Measurements from ENCODE around the gene NBEAL2.

The NBEAL2 gene

DNA sequence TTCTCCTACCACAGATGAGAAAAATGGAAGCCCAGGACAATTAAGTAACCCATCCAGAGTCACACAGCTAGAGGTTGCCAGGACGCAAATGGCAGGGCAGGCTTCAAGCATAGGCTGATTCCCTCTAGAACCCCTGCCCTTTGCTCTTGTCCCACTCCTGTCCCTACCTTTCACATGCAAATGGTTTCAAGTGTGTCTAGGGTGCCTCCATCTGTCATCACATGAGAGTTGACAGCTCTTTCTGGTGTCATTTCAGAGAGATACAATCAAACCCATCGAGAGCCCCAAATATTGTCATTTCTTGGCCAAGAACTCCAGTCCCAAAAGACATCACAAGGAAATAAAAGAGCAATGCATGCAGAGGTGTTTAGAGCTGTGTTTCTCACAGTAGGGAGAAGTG is 26.7 kb upstream of the NBEAL2 start:
- TF ChIP-seq, protein P1, sequence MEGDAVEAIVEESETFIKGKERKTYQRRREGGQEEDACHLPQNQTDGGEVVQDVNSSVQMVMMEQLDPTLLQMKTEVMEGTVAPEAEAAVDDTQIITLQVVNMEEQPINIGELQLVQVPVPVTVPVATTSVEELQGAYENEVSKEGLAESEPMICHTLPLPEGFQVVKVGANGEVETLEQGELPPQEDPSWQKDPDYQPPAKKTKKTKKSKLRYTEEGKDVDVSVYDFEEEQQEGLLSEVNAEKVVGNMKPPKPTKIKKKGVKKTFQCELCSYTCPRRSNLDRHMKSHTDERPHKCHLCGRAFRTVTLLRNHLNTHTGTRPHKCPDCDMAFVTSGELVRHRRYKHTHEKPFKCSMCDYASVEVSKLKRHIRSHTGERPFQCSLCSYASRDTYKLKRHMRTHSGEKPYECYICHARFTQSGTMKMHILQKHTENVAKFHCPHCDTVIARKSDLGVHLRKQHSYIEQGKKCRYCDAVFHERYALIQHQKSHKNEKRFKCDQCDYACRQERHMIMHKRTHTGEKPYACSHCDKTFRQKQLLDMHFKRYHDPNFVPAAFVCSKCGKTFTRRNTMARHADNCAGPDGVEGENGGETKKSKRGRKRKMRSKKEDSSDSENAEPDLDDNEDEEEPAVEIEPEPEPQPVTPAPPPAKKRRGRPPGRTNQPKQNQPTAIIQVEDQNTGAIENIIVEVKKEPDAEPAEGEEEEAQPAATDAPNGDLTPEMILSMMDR (IDR thresholded peaks at IDR 0.05; ENCODE audit: low read depth, low read length), result no peak
- H3K4me3 ChIP-seq (ENCODE audit: low read depth, low read length), result no peak overlapping the region

DNA sequence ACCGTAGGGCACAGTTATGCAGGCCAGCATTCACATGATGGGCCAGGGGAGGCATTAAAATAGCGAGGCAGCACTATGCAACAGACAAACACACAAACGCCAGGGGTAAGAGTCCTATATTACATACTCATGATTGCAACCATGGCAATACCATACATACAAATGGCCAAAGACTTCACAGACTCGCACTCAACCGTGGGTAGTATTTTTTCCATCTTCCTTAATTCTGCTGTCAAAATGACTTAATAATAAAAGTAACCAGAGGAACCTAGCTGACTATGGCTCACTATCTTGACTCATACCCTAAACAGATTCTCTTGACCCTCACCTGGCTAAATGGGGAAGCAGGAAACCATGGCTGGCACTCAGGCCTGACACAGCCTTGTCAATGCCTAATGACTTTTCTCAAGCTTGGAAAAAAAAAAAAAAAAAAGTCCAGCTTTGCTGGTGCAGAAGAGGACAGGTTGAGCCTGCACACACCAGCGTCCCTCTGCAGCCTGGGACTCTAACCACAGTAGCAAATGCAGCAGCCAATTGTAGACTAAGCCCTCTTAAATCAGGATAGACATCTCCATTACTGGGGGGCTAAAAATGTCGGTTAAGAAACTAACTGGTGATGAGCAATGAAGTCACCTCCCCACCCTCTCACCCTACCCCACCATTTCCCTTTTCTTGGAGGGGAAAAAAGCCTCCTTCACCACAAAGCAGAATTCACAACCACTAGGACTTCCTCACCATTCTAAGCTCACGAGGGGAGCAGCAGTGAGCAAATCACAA is 26.0 kb upstream of the NBEAL2 start:
- TF ChIP-seq, protein P1 (IDR thresholded peaks at IDR 0.05; ENCODE audit: low read depth, low read length), result no peak
- H3K4me3 ChIP-seq (ENCODE audit: low read depth, low read length), result no peak overlapping the region

DNA sequence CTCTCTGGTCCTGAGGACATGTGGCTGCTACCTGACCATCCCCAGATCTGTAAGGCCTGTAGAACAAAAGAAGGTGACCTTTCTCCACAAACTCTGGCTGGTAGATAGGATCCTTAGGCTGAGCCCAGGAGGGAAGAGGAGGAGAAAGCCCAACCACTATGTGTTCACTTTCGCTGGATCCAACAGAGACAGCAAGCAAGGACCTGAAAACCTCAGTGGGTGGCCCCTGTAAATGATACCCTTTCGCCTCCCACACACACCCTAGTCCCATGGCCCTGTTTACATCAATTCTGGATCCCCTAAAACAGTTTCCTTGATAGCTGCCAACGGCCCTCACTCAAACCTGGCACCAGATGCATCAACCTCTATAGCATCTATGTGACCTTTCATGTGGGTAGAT is 25.3 kb upstream of the NBEAL2 start:
- no peak overlapping the region for H3K4me3 ChIP-seq (ENCODE audit: low read depth, low read length)

DNA sequence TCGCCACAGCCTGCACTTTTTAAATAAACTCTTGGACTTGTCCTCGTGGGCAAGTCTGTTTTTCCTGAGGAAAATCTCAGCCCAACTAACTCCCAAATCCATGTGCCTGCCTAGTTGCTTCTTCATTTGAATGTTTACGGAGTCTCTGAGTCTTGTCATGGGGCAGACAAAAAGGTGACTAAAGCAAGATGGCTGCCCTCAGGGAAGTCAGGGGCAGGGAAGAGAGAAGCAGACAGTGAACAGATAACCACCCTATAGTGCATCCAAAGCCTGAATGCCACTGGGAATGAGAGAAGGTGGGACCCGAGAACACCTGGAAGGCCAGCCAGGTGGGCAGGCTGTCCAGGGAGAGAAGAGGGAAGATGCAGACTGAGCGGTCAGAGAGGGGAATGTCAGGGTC is 24.3 kb upstream of the NBEAL2 start:
- no peak overlapping the region for H3K4me3 ChIP-seq (ENCODE audit: low read depth, low read length)
- TF ChIP-seq, protein P1 (IDR thresholded peaks at IDR 0.05; ENCODE audit: low read depth, low read length), result no peak

More for the DNA sequence above, 25.3 kb upstream of the NBEAL2 start:
- TF ChIP-seq, protein P1 (IDR thresholded peaks at IDR 0.05; ENCODE audit: low read depth, low read length), result no peak

DNA sequence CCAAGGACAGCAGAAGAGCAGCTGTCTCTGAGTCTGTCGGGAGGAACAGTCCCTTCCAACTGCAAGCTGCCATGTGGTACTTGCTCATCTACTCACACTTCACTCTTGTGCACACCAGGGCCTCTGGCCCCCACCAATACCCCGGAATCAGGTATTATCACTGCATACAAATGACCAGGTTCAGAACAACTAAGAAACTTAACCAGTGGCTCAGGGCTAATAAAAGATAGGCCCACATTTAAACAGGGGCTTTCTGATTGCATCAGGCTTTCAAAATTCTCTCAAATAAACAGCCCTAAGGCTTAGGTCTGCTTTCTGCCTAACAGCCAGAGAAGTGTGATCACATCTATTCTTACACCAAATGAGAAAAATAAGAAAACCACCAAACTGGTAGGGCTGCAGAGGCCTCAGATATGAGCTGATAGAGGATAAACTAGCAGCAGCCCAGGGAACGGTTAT is 23.6 kb upstream of the NBEAL2 start:
- TF ChIP-seq, protein P1 (IDR thresholded peaks at IDR 0.05; ENCODE audit: low read depth, low read length), result no peak
- H3K4me3 ChIP-seq (ENCODE audit: low read depth, low read length), result no peak overlapping the region

DNA sequence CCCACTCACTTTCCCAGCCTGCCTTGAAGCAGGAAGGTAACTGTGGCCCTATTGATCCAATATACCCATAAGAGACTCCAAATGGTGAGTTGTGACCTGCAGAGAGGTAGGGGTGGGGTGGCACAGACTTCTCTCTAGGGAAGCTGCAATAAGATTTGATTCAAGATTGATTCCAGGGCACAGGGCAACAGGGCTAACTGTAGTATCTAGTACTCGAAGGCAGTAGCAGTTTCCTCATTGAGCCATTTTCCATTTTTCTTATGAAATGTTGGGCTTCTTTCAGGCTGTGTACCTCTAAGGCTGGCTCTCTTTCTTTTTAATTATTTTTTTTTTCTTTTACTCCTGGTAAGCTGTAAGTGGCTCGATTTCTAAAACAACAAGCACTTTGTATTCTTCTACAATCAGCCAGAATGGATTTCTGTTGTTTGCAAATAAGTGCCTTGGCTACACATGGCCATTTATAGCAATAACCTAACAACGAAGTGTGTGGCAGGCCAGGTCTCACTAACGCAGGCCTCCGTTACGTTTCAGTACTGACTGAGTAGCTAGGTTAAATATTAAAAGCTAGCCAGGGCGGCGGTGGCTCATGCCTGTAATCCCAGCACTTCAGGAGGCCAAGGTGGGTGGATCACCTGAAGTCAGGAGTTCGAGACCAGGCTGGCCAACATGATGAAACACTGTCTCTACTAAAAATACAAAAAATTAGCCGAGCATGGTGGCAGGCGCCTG is 22.2 kb upstream of the NBEAL2 start:
- H3K4me3 ChIP-seq (ENCODE audit: low read depth, low read length), result no peak overlapping the region
- TF ChIP-seq, protein P1 (IDR thresholded peaks at IDR 0.05; ENCODE audit: low read depth, low read length), result no peak

Data from WI38 (cell line).